AG10803 (cell line): ENCODE results near the gene POLA2.

Source experiments
- DNase-seq: peaks from one replicate; pipeline ENCODE4 v3.0.0; 2010; ENCODE audit warnings: low read depth
- H3K4me3 ChIP-seq: 2 replicates; pipeline ENCODE4 v1.5.1; 2011; ENCODE audit warnings: mild to moderate bottlenecking, low read length, control low read depth
- TF ChIP-seq, protein P1 (sequence below): conservative IDR thresholded peaks from 2 replicates; pipeline ENCODE4 v1.5.1; 2011; ENCODE audit warnings: mild to moderate bottlenecking, low read length, control low read depth, inconsistent platforms

POLA2 gene

DNA sequence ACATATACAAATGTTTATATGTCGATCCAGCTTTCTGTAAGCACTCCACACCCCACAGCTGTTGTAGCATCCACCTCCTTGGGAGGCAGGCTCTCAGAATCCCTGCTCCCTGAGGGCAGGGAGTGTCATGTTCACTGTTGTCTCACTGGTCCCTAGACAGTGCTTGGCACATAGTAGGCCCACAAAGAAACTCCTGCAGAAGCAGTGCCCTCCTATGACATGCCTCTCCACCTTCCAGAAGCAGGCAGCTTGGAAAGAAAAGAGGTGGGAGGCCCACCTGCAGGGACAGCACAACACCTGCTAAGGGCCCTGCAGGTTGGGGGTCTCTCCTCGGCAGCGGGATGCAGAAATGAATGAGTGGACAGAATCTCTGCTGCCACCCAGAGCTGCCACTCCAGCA is 41.8 kb downstream of the POLA2 start:
- DNase-seq: no peak
- no peak overlapping the region for H3K4me3 ChIP-seq
- TF ChIP-seq, protein P1, sequence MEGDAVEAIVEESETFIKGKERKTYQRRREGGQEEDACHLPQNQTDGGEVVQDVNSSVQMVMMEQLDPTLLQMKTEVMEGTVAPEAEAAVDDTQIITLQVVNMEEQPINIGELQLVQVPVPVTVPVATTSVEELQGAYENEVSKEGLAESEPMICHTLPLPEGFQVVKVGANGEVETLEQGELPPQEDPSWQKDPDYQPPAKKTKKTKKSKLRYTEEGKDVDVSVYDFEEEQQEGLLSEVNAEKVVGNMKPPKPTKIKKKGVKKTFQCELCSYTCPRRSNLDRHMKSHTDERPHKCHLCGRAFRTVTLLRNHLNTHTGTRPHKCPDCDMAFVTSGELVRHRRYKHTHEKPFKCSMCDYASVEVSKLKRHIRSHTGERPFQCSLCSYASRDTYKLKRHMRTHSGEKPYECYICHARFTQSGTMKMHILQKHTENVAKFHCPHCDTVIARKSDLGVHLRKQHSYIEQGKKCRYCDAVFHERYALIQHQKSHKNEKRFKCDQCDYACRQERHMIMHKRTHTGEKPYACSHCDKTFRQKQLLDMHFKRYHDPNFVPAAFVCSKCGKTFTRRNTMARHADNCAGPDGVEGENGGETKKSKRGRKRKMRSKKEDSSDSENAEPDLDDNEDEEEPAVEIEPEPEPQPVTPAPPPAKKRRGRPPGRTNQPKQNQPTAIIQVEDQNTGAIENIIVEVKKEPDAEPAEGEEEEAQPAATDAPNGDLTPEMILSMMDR: no peak

GRCh38 chr11:65304110-65304509 is 42.3 kb downstream of the POLA2 start:
- TF ChIP-seq, protein P1: no peak
- no peak for DNase-seq
- H3K4me3 ChIP-seq: no peak overlapping the region

- DNase-seq: no peak
- TF ChIP-seq, protein P1: no peak
- no peak overlapping the region for H3K4me3 ChIP-seq
Measured at GRCh38 chr11:65304613-65305012, 42.9 kb downstream of the POLA2 start.

GRCh38 chr11:65305501-65306268 is 43.9 kb downstream of the POLA2 start:
- DNase-seq: no peak
- TF ChIP-seq, protein P1: no peak
- H3K4me3 ChIP-seq: no peak overlapping the region

GRCh38 chr11:65307298-65308229 is 45.8 kb downstream of the POLA2 start:
- DNase-seq: no peak
- H3K4me3 ChIP-seq: no peak overlapping the region
- TF ChIP-seq, protein P1: no peak

- DNase-seq: no peak
- TF ChIP-seq, protein P1: no peak
- no peak overlapping the region for H3K4me3 ChIP-seq
Measured at GRCh38 chr11:65308281-65308891, 46.6 kb downstream of the POLA2 start.
